Right lobe of liver (tissue), 4 donors: ENCODE results near the gene SYNJ2.

Experiments used
- POLR2A ChIP-seq: fragments of 450-650 bp; IDR thresholded peaks from one replicate; pipeline ENCODE4 v1.6.1; 2017; ENCODE audit warnings: antibody characterized with exemption, mild to moderate bottlenecking
- TF ChIP-seq, protein P1 (sequence below), 4 donors: fragments of 200-600 bp in 3 of 4; fragments of 450-650 bp in 1 of 4; IDR thresholded peaks; one replicate each; pipeline versions ENCODE4 v1.5.1 to v1.8.0; 2016 to 2022; ENCODE audit warnings: antibody characterized with exemption in 4 of 4, mild to moderate bottlenecking in 2 of 4
- donor health status: DM: no; HTN: no; CAD: no.
- donor health status: DM: no; HTN: no; CAD: no.
- donor health status: DM: no; HTN: yes; CAD: no.

DNA sequence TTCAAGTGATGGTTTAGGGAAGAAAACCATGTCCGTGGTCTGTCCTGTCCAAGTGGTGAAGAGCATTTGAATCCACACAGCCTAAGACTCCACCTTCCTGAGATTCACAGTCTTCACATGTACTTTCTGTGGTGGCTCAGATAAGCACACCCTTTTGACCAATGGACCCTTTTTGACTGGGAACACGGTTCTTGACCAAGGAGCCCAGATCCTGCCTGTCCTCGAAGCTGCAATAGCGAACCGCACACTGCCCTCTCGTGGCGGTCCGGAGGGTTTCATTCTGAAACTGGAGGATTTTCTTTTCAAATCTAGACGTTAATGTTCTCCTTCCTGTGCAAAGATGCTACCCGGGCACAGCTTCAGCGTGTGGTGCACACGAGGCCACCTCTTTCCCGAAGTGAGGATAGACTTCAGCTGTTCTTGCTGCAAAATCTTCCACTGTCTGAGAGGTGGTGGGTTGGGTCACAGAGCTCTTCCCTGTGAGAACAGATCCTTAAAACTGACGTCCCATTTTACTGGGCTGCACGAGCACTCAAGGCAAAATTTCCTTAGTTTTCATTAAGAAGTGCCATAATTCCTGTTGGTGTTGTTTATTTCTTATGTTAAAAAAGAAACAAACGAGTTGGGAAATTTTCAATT is 90.5 kb downstream of the SYNJ2 start:
- TF ChIP-seq POLR2A = no peak
- TF ChIP-seq, protein P1, sequence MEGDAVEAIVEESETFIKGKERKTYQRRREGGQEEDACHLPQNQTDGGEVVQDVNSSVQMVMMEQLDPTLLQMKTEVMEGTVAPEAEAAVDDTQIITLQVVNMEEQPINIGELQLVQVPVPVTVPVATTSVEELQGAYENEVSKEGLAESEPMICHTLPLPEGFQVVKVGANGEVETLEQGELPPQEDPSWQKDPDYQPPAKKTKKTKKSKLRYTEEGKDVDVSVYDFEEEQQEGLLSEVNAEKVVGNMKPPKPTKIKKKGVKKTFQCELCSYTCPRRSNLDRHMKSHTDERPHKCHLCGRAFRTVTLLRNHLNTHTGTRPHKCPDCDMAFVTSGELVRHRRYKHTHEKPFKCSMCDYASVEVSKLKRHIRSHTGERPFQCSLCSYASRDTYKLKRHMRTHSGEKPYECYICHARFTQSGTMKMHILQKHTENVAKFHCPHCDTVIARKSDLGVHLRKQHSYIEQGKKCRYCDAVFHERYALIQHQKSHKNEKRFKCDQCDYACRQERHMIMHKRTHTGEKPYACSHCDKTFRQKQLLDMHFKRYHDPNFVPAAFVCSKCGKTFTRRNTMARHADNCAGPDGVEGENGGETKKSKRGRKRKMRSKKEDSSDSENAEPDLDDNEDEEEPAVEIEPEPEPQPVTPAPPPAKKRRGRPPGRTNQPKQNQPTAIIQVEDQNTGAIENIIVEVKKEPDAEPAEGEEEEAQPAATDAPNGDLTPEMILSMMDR (IDR thresholded peaks at IDR 0.05) = peak; percentile 76 to 85 (median 78)
